Measurements from ENCODE around the gene LLCFC1.

LLCFC1 gene

DNA sequence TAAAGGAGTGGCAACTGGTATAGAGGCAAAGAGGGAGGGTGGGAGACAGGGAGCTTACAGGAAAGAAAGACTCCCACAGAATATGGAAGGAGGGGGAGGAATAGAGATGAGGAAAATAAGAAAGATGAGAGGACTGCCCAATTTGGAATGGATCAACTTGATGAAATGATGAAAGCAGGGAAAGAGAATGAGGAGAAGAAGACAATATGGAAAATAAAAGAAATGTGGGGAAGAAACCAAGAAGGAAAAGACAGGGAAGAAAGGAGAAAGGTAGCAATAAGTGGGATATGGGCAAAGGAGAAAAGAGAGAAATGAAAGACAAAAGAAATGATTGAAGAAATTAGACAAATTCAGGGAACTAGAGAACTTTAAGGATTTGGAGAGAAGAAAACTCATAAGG lies 19.9 kb downstream of the LLCFC1 start:
- Histone ChIP-seq H3K9me3 (ENCODE audit: control insufficient read depth, insufficient read depth, low read length) (peaks cover 5% of the 10 kb centered on the region; the same call in 1 of the 2 replicates), H3K9me2 (replicated peaks; ENCODE audit: control insufficient read depth, low read length) (no peaks in the 10 kb centered on the region), H3K27ac (ENCODE audit: low read depth, low read length) (no peak overlapping the region), H3K27me3 (ENCODE audit: control insufficient read depth, low read length) (peaks cover 41% of the 10 kb centered on the region), H3K4me1 (ENCODE audit: control insufficient read depth, low read length) (peaks cover 11% of the 10 kb centered on the region), H3K36me3 (ENCODE audit: control insufficient read depth, low read length) (no peaks in the 10 kb centered on the region), H3K4me3 (ENCODE audit: low read length) (no peak overlapping the region), H3K79me2 (ENCODE audit: control insufficient read depth, low read length) (no peaks in the 10 kb centered on the region), H3F3A (ENCODE audit: control insufficient read depth, insufficient read depth) (no peaks in the 10 kb centered on the region), H3K4me2 (ENCODE audit: low read length) (no peak overlapping the region), H4K20me1 (ENCODE audit: control insufficient read depth, insufficient read depth, low read depth, low read length) (no peaks in the 10 kb centered on the region)
- TF ChIP-seq EZH2phosphoT487 (IDR thresholded peaks at IDR 0.05; ENCODE audit: borderline replicate concordance, low read length), result no peak
- TF ChIP-seq CTCF (IDR thresholded peaks at IDR 0.05; ENCODE audit: low read depth, low read length, poor library complexity, severe bottlenecking), result no peak

DNA sequence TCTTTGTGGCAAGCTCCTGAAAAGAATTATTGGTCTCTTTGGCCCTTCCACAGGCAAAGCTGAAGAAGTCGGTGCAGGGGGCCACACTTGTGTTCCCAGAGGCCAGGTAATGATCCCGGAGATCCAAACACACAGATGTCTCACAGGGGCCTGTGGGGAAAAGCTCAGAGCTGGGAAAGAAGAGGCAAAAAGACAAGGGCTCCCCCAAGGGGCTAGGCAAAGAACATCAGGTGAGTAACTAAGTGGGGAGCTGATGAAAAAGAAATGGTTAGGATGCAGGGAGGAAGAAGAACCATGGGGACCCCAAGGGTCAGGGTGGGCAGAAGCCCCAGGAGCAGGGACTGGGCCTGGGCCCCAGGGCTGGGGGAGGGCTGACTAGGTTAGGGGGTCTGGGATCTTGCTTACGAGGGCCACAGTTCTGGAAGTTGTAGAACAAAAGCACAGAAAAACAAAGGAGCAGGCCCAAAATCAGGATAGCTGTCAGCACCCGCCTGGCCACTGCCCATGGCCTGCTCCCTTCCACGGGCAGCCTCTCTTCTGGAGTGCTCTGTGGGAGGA lies 21.8 kb downstream of the LLCFC1 start:
- Histone ChIP-seq H3K9me2 (replicated peaks; ENCODE audit: control insufficient read depth, low read length) (no peaks in the 10 kb centered on the region), H3K36me3 (ENCODE audit: control insufficient read depth, low read length) (no peaks in the 10 kb centered on the region), H3K9me3 (ENCODE audit: control insufficient read depth, insufficient read depth, low read length) (no peaks in the 10 kb centered on the region; the same call in 1 of the 2 replicates), H3K27me3 (ENCODE audit: control insufficient read depth, low read length) (peaks cover 50% of the 10 kb centered on the region), H3K27ac (ENCODE audit: low read depth, low read length) (no peak overlapping the region), H3K4me2 (ENCODE audit: low read length) (no peak overlapping the region), H3K79me2 (ENCODE audit: control insufficient read depth, low read length) (no peaks in the 10 kb centered on the region), H4K20me1 (ENCODE audit: control insufficient read depth, insufficient read depth, low read depth, low read length) (no peaks in the 10 kb centered on the region), H3K4me1 (ENCODE audit: control insufficient read depth, low read length) (0 out of 2 replicates have a peak, but pooled peaks cover 5% of the 10 kb centered on the region), H3F3A (ENCODE audit: control insufficient read depth, insufficient read depth) (no peaks in the 10 kb centered on the region), H3K4me3 (ENCODE audit: low read length) (no peak overlapping the region)
- TF ChIP-seq CTCF (IDR thresholded peaks at IDR 0.05; ENCODE audit: low read depth, low read length, poor library complexity, severe bottlenecking), result peak; percentile 62
- no peak for TF ChIP-seq EZH2phosphoT487 (IDR thresholded peaks at IDR 0.05; ENCODE audit: borderline replicate concordance, low read length)

- H3K27me3 ChIP-seq (ENCODE audit: control insufficient read depth, low read length), result peaks cover 50% of the 10 kb centered on the region
- H3K9me2 ChIP-seq (replicated peaks; ENCODE audit: control insufficient read depth, low read length), result no peaks in the 10 kb centered on the region
- H3K4me2 ChIP-seq (ENCODE audit: low read length), result no peak overlapping the region
- no peak for TF ChIP-seq CTCF (IDR thresholded peaks at IDR 0.05; ENCODE audit: low read depth, low read length, poor library complexity, severe bottlenecking)
- TF ChIP-seq EZH2phosphoT487 (IDR thresholded peaks at IDR 0.05; ENCODE audit: borderline replicate concordance, low read length), result no peak
- no peaks in the 10 kb centered on the region for H3K36me3 ChIP-seq (ENCODE audit: control insufficient read depth, low read length)
- 0 out of 2 replicates have a peak, but pooled peaks cover 5% of the 10 kb centered on the region for H3K4me1 ChIP-seq (ENCODE audit: control insufficient read depth, low read length)
- no peaks in the 10 kb centered on the region for H4K20me1 ChIP-seq (ENCODE audit: control insufficient read depth, insufficient read depth, low read depth, low read length)
- no peaks in the 10 kb centered on the region for H3F3A ChIP-seq (ENCODE audit: control insufficient read depth, insufficient read depth)
- no peaks in the 10 kb centered on the region for H3K9me3 ChIP-seq (ENCODE audit: control insufficient read depth, insufficient read depth, low read length)
- H3K4me3 ChIP-seq (ENCODE audit: low read length), result no peak overlapping the region
- H3K79me2 ChIP-seq (ENCODE audit: control insufficient read depth, low read length), result no peaks in the 10 kb centered on the region
- no peak overlapping the region for H3K27ac ChIP-seq (ENCODE audit: low read depth, low read length)
Measured at GRCh38 chr7:142961595-142961972, 22.3 kb downstream of the LLCFC1 start.
